ENCODE data around the gene LSAMP.

The LSAMP gene

GRCh38 chr3:116161575-116162525, 283.4 kb downstream of the LSAMP start:
- no peak for DNase-seq (ENCODE audit: low read depth in 2 of 2)

- no peak for DNase-seq (ENCODE audit: low read depth in 2 of 2)
Measured at GRCh38 chr3:116160594-116160993, 284.7 kb downstream of the LSAMP start.

- no peak for DNase-seq (ENCODE audit: low read depth in 2 of 2)
Measured at GRCh38 chr3:116155841-116156240, 289.4 kb downstream of the LSAMP start.

GRCh38 chr3:116154389-116154788, 290.9 kb downstream of the LSAMP start:
- no peak for DNase-seq (ENCODE audit: low read depth in 2 of 2)

- no peak for DNase-seq (ENCODE audit: low read depth in 2 of 2)
Measured at GRCh38 chr3:116153174-116153573, 292.1 kb downstream of the LSAMP start.

GRCh38 chr3:116150655-116151167, 294.6 kb downstream of the LSAMP start:
- no peak for DNase-seq (ENCODE audit: low read depth in 2 of 2)

GRCh38 chr3:116148881-116149851, 296.1 kb downstream of the LSAMP start:
- no peak for DNase-seq (ENCODE audit: low read depth in 2 of 2)

- DNase-seq (ENCODE audit: low read depth in 2 of 2), result no peak
Measured at GRCh38 chr3:116145613-116146012, 299.7 kb downstream of the LSAMP start.

- DNase-seq (ENCODE audit: low read depth in 2 of 2), result no peak
Measured at GRCh38 chr3:116141724-116142123, 303.6 kb downstream of the LSAMP start.

GRCh38 chr3:116140100-116140689, 305.1 kb downstream of the LSAMP start:
- DNase-seq (ENCODE audit: low read depth in 2 of 2), result no peak

- no peak for DNase-seq (ENCODE audit: low read depth in 2 of 2)
Measured at GRCh38 chr3:116139641-116140040, 305.6 kb downstream of the LSAMP start.

GRCh38 chr3:116135457-116136085, 309.7 kb downstream of the LSAMP start:
- no peak for DNase-seq (ENCODE audit: low read depth in 2 of 2)

GRCh38 chr3:116129187-116129946, 315.9 kb downstream of the LSAMP start:
- no peak for DNase-seq (ENCODE audit: low read depth in 2 of 2)

GRCh38 chr3:116127464-116127863, 317.8 kb downstream of the LSAMP start:
- DNase-seq (ENCODE audit: low read depth in 2 of 2), result no peak

- DNase-seq (ENCODE audit: low read depth in 2 of 2), result no peak
Measured at GRCh38 chr3:116124166-116124565, 321.1 kb downstream of the LSAMP start.

GRCh38 chr3:116118475-116119169, 326.7 kb downstream of the LSAMP start:
- no peak for DNase-seq (ENCODE audit: low read depth in 2 of 2)

GRCh38 chr3:116114586-116114985, 330.7 kb downstream of the LSAMP start:
- no peak for DNase-seq (ENCODE audit: low read depth in 2 of 2)

- DNase-seq (ENCODE audit: low read depth in 2 of 2), result no peak
Measured at GRCh38 chr3:116112696-116113095, 332.6 kb downstream of the LSAMP start.

GRCh38 chr3:116111765-116112164, 333.5 kb downstream of the LSAMP start:
- DNase-seq (ENCODE audit: low read depth in 2 of 2), result no peak
